Epithelial cell of proximal tubule (primary cell): ENCODE data around the gene RNU5B-1. TPM values are rescaled to one million over a fixed set of nuclear protein-coding genes. Genes with fewer than 3 reads are reported as not detected.

Experiments used
- DNase-seq: peaks from one replicate; pipeline ENCODE4 v3.0.0-alpha.2; 2011; ENCODE audit warnings: low read depth
- H3K4me3 ChIP-seq: 2 replicates; pipeline ENCODE4 v1.5.1; 2011; ENCODE audit warnings: low read depth, mild to moderate bottlenecking, low read length
- CTCF ChIP-seq: conservative IDR thresholded peaks from 2 replicates; pipeline ENCODE4 v1.5.1; 2012; ENCODE audit warnings: low read depth, mild to moderate bottlenecking, low read length
- total RNA-seq: library from RNA; depleted of rRNA; stranded (reverse); fragments of >200 nt; gene quantifications from 2 replicates; pipeline ENCODE4 v1.2.3, GENCODE V29; 2015

Gene RNU5B-1
- total RNA-seq, 1 donor from 2014 or later = not detected

- TF ChIP-seq CTCF = no peak
- H3K4me3 ChIP-seq = no peak overlapping the region
- no peak for DNase-seq
Observed at GRCh38 chr15:65327651-65328393, 23.3 kb downstream of the RNU5B-1 start.

- DNase-seq = no peak
- TF ChIP-seq CTCF = no peak
- H3K4me3 ChIP-seq = no peak overlapping the region
Observed at GRCh38 chr15:65328506-65329287, 24.2 kb downstream of the RNU5B-1 start.

- TF ChIP-seq CTCF = no peak
- no peak for DNase-seq
- no peak overlapping the region for H3K4me3 ChIP-seq
Observed at GRCh38 chr15:65329288-65329983, 25.0 kb downstream of the RNU5B-1 start.

GRCh38 chr15:65329984-65330735 lies 25.7 kb downstream of the RNU5B-1 start:
- H3K4me3 ChIP-seq = no peak overlapping the region
- DNase-seq = no peak
- no peak for TF ChIP-seq CTCF

- no peak overlapping the region for H3K4me3 ChIP-seq
- no peak for TF ChIP-seq CTCF
- no peak for DNase-seq
Observed at GRCh38 chr15:65330934-65331645, 26.6 kb downstream of the RNU5B-1 start.

GRCh38 chr15:65331811-65332210 lies 27.3 kb downstream of the RNU5B-1 start:
- DNase-seq = no peak
- no peak overlapping the region for H3K4me3 ChIP-seq
- no peak for TF ChIP-seq CTCF
